HG03469 (cell line): ENCODE results near the gene PTPRO.

ENCODE experiments used
- ATAC-seq: cut with Tn5 transposase; IDR thresholded peaks from one replicate; pipeline ENCODE4 v1.9.1; 2021; ENCODE audit warnings: mild to moderate bottlenecking, moderate library complexity, moderate number of reproducible peaks; ENCODE audit not compliant: unreplicated experiment

Gene PTPRO

DNA sequence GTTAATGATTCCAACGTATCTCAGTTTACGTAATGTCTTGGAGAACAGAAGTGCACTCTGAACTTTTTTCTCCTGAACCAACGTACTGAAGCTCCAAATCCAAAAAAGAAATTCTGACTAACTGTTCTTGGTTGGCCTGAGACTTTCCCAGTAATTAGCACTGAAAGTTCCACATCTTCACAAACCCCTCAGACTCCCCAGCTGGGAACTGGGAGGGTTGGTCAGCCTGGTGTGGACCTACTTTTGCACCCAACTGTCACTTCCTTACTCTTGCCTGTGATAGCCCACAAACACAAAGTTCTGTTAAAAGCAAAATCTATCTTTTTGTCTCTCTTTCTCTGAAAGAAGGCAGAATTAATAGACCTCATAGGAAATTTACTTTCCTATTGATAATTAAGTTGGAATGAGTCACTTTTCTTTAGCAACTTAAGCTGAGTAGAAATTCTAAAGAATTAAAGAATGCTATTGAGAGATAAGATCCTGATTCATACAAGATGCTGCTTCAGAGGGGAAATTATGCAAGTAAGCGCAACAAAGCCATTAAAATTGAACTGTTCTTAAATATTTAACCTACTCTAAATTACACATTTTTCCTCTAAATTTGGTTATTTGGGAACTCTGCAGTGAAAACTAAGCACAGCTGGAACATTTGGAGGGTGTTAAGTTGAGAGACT, 311.8 kb downstream of the PTPRO start:
- ATAC-seq, result no peak

DNA sequence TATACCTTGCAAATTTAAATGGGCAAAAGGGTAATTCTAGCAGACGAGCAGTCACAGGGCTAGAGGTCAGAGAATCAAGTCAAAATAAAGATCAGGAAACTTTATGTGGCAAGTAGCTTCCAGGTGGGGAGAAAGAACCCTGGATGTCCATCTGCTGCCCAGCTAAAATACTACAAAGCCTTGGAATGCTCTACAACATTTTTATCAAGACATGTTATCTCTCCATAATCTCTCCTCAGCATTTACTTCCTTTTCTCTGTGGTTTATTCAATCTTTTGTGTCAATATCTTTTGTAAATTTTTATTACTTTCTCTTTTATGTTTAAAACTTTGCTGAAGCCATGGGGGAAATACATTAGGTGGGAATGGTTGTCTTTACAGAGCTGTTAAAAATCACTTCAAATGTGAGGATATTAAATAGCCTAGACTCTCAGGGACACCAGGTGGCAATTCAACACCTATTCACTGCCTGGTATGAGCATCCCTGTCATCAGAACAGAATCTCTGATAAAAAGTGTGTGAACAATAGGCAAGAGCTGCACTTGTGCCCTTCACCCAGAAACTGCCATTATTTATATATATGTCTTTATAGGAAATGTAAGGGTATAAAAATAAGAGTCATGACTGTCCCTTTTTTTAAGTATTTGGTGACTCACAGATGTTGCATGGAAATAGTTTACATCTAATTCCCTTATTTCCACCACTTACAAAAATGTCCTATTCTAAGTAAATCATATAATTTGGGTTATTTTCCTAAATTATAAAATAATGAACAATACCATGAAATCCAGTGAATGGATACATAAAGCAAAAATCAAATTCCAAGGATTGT, 314.0 kb downstream of the PTPRO start:
- ATAC-seq, result no peak

- no peak for ATAC-seq
Measured at GRCh38 chr12:15638231-15638630, 315.9 kb downstream of the PTPRO start.

DNA sequence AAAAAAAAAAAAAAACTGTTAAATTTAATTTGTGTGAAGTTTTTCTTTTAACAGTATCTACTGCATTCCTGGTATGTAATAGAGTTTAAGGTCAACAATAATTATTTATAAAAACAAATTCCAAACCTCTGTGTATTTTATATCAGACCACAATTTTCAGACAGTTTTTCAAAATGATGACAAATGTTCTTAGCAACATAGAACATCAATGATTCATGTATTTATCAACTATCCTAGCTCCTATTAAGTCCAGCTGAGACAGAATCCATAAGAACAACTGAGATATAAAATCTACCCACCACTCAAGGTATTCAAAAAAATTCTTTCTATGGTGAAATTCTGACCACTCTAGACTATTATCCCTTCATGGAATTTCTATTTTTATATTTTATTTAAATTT, 322.4 kb downstream of the PTPRO start:
- no peak for ATAC-seq

DNA sequence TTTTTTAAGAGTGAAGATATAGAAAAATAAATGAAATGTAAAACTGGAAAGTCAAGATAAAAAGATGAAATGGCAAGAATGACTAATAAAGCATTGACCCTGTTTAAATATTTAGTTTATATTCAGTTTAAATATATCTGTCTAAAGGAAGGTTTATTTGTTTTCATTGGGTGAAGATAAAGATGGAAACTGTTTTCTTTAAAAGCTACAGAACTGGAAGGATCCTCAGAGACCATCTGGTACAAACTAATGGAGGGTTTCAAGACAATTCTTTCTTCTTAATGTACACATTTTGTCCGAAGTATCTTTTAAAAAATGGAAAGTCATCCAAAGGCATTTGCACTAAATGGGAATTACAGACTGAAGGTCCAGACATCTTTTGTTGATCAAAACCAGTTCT, 324.3 kb downstream of the PTPRO start:
- no peak for ATAC-seq
